IPS-18c (cell line): Measurements from ENCODE around the gene TIMP3.

Source experiments
- H3K4me3 ChIP-seq: 2 replicates; pipeline ENCODE4 v1.7.0; 2013; ENCODE audit warnings: low read depth, mild to moderate bottlenecking, low read length, moderate library complexity; ENCODE audit not compliant: insufficient read depth
- H3K9me3 ChIP-seq: one replicate; pipeline ENCODE4 v1.6.1; 2013; ENCODE audit warnings: mild to moderate bottlenecking, low read length, moderate library complexity; ENCODE audit not compliant: control insufficient read depth, insufficient read depth

The TIMP3 gene

GRCh38 chr22:32882360-32882755 lies 80.9 kb downstream of the TIMP3 start:
- H3K4me3 ChIP-seq: no peak overlapping the region
- H3K9me3 ChIP-seq: no peaks in the 10 kb centered on the region

- H3K4me3 ChIP-seq: no peak overlapping the region
- H3K9me3 ChIP-seq: no peaks in the 10 kb centered on the region
These were observed 81.4 kb downstream of the TIMP3 start for GRCh38 chr22:32882774-32883530.

DNA sequence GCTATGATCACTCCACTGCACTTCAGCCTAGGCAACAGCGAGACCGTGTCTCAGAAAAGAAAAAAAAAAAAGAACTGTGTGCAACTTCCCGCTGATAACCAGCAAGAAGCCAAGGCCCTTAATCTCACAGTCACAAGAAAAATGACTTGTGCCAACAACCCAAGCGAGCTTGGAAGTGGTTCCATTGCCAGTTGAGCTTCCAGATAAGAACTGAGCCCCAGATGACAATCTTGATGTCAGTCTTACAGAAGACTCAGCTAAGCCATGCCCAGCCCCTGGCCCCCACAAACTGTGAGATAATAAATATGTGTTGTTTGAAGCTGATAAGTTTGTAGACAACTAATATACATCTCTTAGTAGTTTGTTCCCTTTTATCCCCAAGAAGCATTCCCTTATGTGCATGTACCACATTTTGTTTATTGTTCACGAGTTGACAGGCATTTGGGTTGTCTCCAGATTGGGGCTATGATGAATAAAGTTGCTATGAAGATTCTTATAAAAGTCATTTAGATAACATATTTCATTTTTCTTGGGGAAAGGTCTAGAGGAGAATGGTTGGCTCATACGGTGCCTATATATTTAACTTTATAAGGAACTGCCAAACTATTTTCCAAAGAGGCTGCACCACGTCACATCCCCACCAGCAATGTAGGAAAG lies 85.9 kb downstream of the TIMP3 start:
- no peak overlapping the region for H3K4me3 ChIP-seq
- no peaks in the 10 kb centered on the region for H3K9me3 ChIP-seq

- H3K4me3 ChIP-seq: no peak overlapping the region
- H3K9me3 ChIP-seq: no peaks in the 10 kb centered on the region
These were observed 87.5 kb downstream of the TIMP3 start for GRCh38 chr22:32888976-32889375.

DNA sequence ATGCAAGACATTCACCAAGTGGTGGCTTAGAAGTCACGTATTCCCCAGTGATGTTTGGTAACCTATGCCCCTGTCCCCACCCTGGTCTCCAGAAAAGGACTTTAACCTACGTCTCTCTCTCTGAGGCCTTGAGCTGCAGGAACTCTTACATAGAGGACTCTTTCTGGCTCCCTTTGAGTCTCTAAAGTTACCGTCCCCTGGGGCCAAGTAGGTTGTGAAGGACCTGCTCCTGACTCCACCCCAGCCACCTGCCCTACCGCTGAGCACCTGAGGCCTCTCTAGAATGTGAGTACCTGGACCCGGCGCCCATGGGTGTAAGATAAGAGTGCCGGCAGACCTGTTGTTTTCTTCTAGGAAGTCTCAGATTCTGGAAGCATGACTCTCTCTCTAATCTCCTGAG lies 95.4 kb downstream of the TIMP3 start:
- Histone ChIP-seq H3K9me3 (no peaks in the 10 kb centered on the region), H3K4me3 (no peak overlapping the region)

GRCh38 chr22:32897400-32897799 lies 95.9 kb downstream of the TIMP3 start:
- Histone ChIP-seq H3K4me3 (no peak overlapping the region), H3K9me3 (no peaks in the 10 kb centered on the region)

- Histone ChIP-seq H3K4me3 (no peak overlapping the region), H3K9me3 (no peaks in the 10 kb centered on the region)
These were observed 99.6 kb downstream of the TIMP3 start for GRCh38 chr22:32900886-32901635.

DNA sequence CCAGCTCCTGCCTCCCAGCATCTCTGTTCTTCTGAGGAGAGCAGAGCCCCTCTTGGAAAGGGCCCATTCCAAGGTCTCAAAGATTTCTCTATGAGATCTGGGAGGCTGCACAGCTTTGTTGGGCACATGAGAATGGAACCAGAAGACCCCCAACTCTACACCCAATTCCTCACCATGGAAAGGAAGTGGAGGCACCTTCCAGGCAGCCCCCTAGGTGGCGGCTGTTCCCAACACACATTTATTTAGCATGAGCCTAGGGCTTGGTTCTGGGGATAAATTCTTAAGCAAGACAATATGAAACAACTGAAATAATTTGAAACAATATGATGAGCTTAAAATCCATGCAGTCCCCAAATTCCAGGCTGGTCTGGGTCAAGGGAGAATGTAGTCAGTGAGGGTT lies 100.4 kb downstream of the TIMP3 start:
- H3K4me3 ChIP-seq: no peak overlapping the region
- H3K9me3 ChIP-seq: no peaks in the 10 kb centered on the region

DNA sequence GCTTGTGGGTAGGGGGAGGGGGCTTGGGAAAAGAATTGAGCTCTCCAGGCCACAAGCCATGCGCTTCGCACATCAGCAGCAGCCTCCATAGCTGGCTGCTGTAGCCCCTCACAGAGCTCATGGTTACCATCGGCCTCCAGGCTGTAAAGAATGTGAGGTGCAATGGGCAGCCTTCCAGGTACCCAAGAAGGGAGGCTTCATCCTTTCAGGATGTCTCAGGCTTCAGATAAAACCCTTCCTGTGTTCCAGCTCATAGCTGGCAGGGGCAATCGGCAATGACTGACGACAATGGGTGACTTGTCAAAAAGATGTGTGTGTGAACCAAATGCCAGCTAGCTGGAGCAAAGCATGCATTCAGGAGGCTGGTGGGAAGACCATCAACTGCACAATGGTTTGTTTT lies 102.0 kb downstream of the TIMP3 start:
- Histone ChIP-seq H3K4me3 (no peak overlapping the region), H3K9me3 (no peaks in the 10 kb centered on the region)

- H3K4me3 ChIP-seq: no peak overlapping the region
- no peaks in the 10 kb centered on the region for H3K9me3 ChIP-seq
These were observed 102.5 kb downstream of the TIMP3 start for GRCh38 chr22:32904044-32904443.

DNA sequence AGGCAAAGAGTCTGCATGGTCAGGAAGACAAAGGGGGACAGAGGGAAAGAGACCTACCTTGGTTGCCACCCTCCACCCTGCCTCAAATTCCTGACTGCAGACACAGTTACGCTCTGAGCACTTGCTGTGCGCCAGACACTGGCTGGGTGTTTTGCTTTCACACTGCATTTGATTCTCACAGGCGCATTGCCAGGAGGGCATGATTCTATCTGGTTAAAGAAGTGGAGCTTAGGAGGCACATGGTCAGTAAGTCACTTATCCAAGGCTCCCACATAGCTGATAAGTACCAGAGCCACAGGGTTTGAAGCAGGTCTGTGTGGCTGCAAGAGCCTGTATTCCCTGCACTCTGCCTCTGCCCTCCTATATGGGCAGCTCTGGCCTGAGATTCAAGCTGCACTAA lies 103.9 kb downstream of the TIMP3 start:
- no peaks in the 10 kb centered on the region for H3K9me3 ChIP-seq
- H3K4me3 ChIP-seq: no peak overlapping the region

DNA sequence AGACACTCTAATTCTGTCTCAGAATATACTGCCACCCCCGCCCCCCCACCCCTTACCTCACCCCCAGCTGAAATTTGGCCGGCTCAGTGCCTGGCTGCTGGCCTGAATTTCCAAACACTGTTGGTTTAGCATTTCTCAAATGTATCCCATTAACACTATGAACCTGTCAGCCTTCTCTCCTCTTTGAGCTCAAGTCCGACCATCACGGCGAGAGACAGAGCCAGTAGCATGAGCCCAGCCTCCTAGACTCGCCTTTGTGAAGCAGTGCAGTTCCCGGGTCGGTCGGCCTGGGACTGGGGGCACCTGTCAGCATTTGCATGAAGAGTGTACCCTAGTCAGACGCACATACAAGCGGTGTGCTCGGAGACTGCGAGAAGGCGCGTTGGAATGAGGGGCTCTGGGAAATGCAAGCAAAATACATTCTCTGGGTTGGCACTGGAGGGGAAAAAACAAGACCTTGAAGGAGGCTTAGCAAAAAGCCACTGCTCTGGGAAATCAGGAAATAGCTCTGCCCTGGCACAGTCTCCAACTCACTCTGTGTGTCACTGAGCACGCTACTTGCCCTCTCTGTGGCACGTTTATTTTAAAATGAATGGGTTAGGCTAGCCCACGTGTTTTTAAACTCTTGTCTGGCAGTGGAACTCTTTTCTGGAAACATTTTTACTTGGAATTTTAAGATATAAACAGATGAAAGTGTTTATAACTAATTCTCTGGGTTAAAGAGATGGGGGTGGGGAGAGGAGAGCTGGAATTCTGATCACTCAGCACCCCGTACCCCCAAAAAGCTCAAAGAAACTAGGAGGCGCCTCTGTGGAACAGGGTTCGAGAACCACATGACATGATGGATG lies 108.3 kb downstream of the TIMP3 start:
- H3K4me3 ChIP-seq: no peak overlapping the region

GRCh38 chr22:32910429-32910772 lies 108.9 kb downstream of the TIMP3 start:
- Histone ChIP-seq H3K9me3 (no peaks in the 10 kb centered on the region), H3K4me3 (no peak overlapping the region)

More for the DNA sequence above, 108.3 kb downstream of the TIMP3 start:
- no peaks in the 10 kb centered on the region for H3K9me3 ChIP-seq

GRCh38 chr22:32911503-32911902 lies 110.0 kb downstream of the TIMP3 start:
- Histone ChIP-seq H3K4me3 (no peak overlapping the region), H3K9me3 (peaks cover 5% of the 10 kb centered on the region)
